ENCODE measurements around the gene SELENON. TPM values are rescaled to one million over a fixed set of nuclear protein-coding genes. Genes with fewer than 3 reads are reported as not detected.

SELENON gene
- total RNA-seq, 2 donors from 2014 or later = 89.7 to 90.0 TPM

- Histone ChIP-seq H3K36me3 (no peaks in the 10 kb centered on the region), H3K4me3 (no peak overlapping the region), H3K27ac (no peak overlapping the region), H3K27me3 (replicated peaks; ENCODE audit: insufficient read depth) (no peaks in the 10 kb centered on the region), H3K4me1 (replicated peaks) (peaks cover 7% of the 10 kb centered on the region), H3K9me3 (no peaks in the 10 kb centered on the region)
- no peak for DNase-seq (ENCODE audit: low spot score)
- no peak for TF ChIP-seq POLR2AphosphoS5 (IDR thresholded peaks at IDR 0.05)
- 79% methylated on average over 11 of the region's 11 CpGs for WGBS
- intact Hi-C loops (cut with DNase I) = no loop called here
These were observed 13.2 kb downstream of the SELENON start for GRCh38 chr1:25813071-25813733.

- Histone ChIP-seq H3K9me3 (no peaks in the 10 kb centered on the region), H3K4me1 (replicated peaks) (peaks cover 13% of the 10 kb centered on the region), H3K36me3 (no peaks in the 10 kb centered on the region), H3K27ac (no peak overlapping the region), H3K27me3 (replicated peaks; ENCODE audit: insufficient read depth) (no peaks in the 10 kb centered on the region), H3K4me3 (no peak overlapping the region)
- intact Hi-C loops (cut with DNase I) = no loop called here
- TF ChIP-seq CTCF (IDR thresholded peaks at IDR 0.05) = no peak
- DNase-seq (ENCODE audit: low spot score) = no peak
- 90% methylated on average over 22 of the region's 24 CpGs for WGBS
These were observed 13.9 kb downstream of the SELENON start for GRCh38 chr1:25813734-25814471.

GRCh38 chr1:25814549-25815087 lies 14.6 kb downstream of the SELENON start:
- no peak for TF ChIP-seq POLR2A (IDR thresholded peaks at IDR 0.05)
- TF ChIP-seq POLR2AphosphoS5 (IDR thresholded peaks at IDR 0.05) = no peak
- peaks cover 11% of the 10 kb centered on the region for H3K4me1 ChIP-seq (replicated peaks)
- H3K9me3 ChIP-seq = no peaks in the 10 kb centered on the region
- 88% methylated on average over 7 of the region's 7 CpGs for WGBS
- no peak overlapping the region for H3K4me3 ChIP-seq
- no peak overlapping the region for H3K27ac ChIP-seq
- no peaks in the 10 kb centered on the region for H3K36me3 ChIP-seq
- no peaks in the 10 kb centered on the region for H3K27me3 ChIP-seq (replicated peaks; ENCODE audit: insufficient read depth)
- intact Hi-C loops (cut with DNase I) = no loop called here
- DNase-seq (ENCODE audit: low spot score) = no peak

- no peaks in the 10 kb centered on the region for H3K9me3 ChIP-seq
- no peaks in the 10 kb centered on the region for H3K27me3 ChIP-seq (replicated peaks; ENCODE audit: insufficient read depth)
- no peak overlapping the region for H3K4me3 ChIP-seq
- TF ChIP-seq POLR2A (IDR thresholded peaks at IDR 0.05) (no peak), POLR2AphosphoS5 (IDR thresholded peaks at IDR 0.05) (no peak), CTCF (IDR thresholded peaks at IDR 0.05) (no peak)
- intact Hi-C loops (cut with DNase I) = no loop called here
- no peak overlapping the region for H3K27ac ChIP-seq
- H3K4me1 ChIP-seq (replicated peaks) = peaks cover 8% of the 10 kb centered on the region
- no peaks in the 10 kb centered on the region for H3K36me3 ChIP-seq
- no peak for DNase-seq (ENCODE audit: low spot score)
- WGBS = 85% methylated on average over 24 of the region's 24 CpGs
These were observed 15.5 kb downstream of the SELENON start for GRCh38 chr1:25815208-25816111.

GRCh38 chr1:25816112-25816718 lies 16.2 kb downstream of the SELENON start:
- no peak overlapping the region for H3K4me3 ChIP-seq
- H3K4me1 ChIP-seq (replicated peaks) = peaks cover 9% of the 10 kb centered on the region
- H3K27ac ChIP-seq = no peak overlapping the region
- no peaks in the 10 kb centered on the region for H3K36me3 ChIP-seq
- no peaks in the 10 kb centered on the region for H3K9me3 ChIP-seq
- intact Hi-C loops (cut with DNase I) = no loop called here
- DNase-seq (ENCODE audit: low spot score) = no peak
- no peaks in the 10 kb centered on the region for H3K27me3 ChIP-seq (replicated peaks; ENCODE audit: insufficient read depth)
- WGBS = 86% methylated on average over 15 of the region's 15 CpGs
- TF ChIP-seq CTCF (IDR thresholded peaks at IDR 0.05) = no peak
- TF ChIP-seq POLR2AphosphoS5 (IDR thresholded peaks at IDR 0.05) = no peak
- no peak for TF ChIP-seq POLR2A (IDR thresholded peaks at IDR 0.05)

Measured in prostate gland (tissue), 2 donors.